Hepatic stellate cell (primary cell): ENCODE data around the gene PRRT3.
"Not testable (repeated sequence)": the region's sequence is repeated elsewhere in the genome, so short reads cannot be mapped to it uniquely, and the experiment has no call there.

Experiments
- DNase-seq: peaks from one replicate; pipeline ENCODE4 v3.0.0; 2011; ENCODE audit warnings: low spot score

Gene PRRT3

GRCh38 chr3:9917820-9918219 lies 34.4 kb downstream of the PRRT3 start:
- no peak for DNase-seq

- DNase-seq, result peak; percentile 91
Measured at GRCh38 chr3:9916734-9917680, 35.2 kb downstream of the PRRT3 start, which contains the start of gene IL17RC. IL17RC (plus strand) TSS chr3:9917098; CDS start chr3:9917316, 218 bp downstream.

- peak; percentile 77 for DNase-seq
Measured at GRCh38 chr3:9916346-9916733, 35.9 kb downstream of the PRRT3 start.

- DNase-seq, result peak; percentile 53
Measured at GRCh38 chr3:9915254-9916141, 36.7 kb downstream of the PRRT3 start.

- no peak for DNase-seq
Measured at GRCh38 chr3:9914559-9915253, 37.5 kb downstream of the PRRT3 start.

- no peak for DNase-seq
Measured at GRCh38 chr3:9914011-9914410, 38.2 kb downstream of the PRRT3 start.

- no peak for DNase-seq
Measured at GRCh38 chr3:9913601-9914000, 38.6 kb downstream of the PRRT3 start.

GRCh38 chr3:9912294-9912935 lies 39.8 kb downstream of the PRRT3 start:
- DNase-seq, result no peak

GRCh38 chr3:9911863-9912262 lies 40.3 kb downstream of the PRRT3 start:
- DNase-seq, result no peak

GRCh38 chr3:9909221-9910013 lies 42.8 kb downstream of the PRRT3 start:
- DNase-seq, result no peak

- DNase-seq, result no peak
Measured at GRCh38 chr3:9908286-9908685, 43.9 kb downstream of the PRRT3 start.

GRCh38 chr3:9906480-9906879 lies 45.7 kb downstream of the PRRT3 start:
- DNase-seq, result no peak

- no peak for DNase-seq
Measured at GRCh38 chr3:9903904-9904303, 48.3 kb downstream of the PRRT3 start.

GRCh38 chr3:9903238-9903624 lies 49.0 kb downstream of the PRRT3 start:
- peak; percentile 75 for DNase-seq

- peak; percentile 56 for DNase-seq
Measured at GRCh38 chr3:9902372-9903237, 49.6 kb downstream of the PRRT3 start, which contains the start of gene IL17RE. IL17RE (plus strand) TSS chr3:9902848; CDS start chr3:9902933, 85 bp downstream.

GRCh38 chr3:9901967-9902366 lies 50.2 kb downstream of the PRRT3 start:
- no peak for DNase-seq

- DNase-seq, result not testable (repeated sequence)
Measured at GRCh38 chr3:9900965-9901415, 51.2 kb downstream of the PRRT3 start.

GRCh38 chr3:9899289-9899791 lies 52.9 kb downstream of the PRRT3 start:
- DNase-seq, result no peak
